GM19240 (cell line): ENCODE data around the gene MORF4L1.
"Not testable (repeated sequence)": the region's sequence is repeated elsewhere in the genome, so short reads cannot be mapped to it uniquely, and the experiment has no call there.

Experiments used
- DNase-seq: peaks from one replicate; pipeline ENCODE4 v3.0.0; 2011; ENCODE audit warnings: low spot score; ENCODE audit not compliant: insufficient read length

MORF4L1 gene

DNA sequence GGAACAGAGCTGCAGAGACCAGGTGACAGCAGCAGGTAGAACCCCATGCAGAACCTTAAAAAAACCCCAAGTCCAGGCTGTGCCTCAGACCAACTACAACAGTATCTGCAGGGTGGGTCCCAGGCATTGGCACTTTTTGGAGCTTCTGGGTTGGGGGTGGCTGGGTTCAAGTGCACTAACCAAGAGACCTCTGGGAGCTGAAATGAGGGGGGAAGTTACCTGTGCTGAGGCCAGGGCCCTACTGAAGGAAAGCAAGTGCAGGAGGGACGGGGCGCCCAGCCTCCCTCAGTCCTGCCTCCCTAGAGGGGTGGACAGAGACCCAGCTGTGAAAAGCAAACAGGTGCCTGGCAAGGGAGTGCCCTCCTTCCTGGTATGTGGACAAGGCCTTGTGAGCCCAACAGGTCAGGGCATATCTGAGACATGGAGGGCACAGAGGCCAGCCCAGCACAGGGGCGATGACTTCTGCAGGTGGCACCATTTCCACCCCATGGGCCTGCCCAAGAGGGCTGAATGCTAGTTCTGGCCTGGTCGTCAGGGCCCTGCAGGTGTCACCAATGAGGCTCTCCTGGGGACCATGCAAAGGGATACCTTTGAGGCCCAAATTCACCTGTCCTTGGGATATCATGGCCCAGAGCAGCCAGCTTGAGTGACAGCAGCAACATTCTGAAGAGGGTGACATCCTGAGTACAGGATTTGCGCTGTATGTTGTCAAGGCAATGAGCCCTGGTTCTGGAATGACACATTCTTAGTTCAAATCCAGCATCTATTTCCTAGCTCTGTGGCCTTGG lies 53.5 kb downstream of the MORF4L1 start:
- DNase-seq, result no peak

DNA sequence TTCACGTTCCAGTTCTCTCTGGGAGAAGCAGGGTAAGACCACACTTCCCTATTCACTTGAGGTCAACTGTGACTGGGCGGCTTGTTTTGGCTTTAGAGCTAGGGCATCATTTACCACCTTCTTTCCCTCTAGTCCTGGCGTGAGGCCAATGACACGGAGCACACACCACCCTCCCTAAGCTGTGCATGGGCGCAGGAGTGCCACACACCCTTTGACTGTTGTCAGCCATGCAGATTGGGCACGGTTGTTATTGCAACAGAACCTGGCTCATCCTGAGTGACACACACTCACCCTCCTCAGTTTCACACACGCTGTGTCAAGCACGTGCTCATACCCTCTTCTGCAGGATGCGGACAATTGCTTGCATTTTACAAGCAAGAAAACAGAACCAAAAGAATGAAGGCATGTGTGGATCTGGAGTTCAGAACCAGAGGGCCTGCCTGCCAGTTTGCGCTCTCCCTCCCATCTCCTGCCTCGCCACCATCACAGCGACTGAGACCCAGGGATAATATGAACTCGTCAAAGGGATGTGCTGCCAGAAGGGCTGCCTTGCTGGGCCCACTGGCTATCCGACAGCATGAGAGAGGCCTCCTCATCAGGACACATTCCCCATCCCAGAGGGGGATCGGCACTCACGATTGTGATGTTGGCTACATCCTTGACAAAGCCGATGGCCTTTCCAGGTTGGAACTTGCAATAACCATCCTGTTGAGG lies 54.5 kb downstream of the MORF4L1 start:
- DNase-seq, result no peak

DNA sequence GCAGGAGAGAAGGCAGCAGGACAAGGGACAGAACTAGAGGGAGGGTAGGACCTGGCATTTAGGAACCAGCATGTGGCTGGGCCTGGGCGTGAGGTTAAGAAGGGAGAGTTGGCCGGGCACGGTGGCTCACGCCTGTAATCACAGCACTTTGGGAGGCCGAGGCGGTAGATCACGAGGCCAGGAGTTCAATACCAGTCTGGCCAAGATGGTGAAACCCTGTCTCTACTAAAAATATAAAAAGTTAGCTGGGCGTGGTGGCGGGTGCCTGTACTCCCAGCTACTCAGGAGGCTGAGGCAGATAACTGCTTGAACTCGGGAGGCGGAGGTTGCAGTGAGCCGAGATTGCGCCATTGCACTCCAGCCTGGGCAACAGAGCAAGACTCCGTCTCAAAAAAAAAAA lies 55.5 kb downstream of the MORF4L1 start:
- not testable (repeated sequence) for DNase-seq

DNA sequence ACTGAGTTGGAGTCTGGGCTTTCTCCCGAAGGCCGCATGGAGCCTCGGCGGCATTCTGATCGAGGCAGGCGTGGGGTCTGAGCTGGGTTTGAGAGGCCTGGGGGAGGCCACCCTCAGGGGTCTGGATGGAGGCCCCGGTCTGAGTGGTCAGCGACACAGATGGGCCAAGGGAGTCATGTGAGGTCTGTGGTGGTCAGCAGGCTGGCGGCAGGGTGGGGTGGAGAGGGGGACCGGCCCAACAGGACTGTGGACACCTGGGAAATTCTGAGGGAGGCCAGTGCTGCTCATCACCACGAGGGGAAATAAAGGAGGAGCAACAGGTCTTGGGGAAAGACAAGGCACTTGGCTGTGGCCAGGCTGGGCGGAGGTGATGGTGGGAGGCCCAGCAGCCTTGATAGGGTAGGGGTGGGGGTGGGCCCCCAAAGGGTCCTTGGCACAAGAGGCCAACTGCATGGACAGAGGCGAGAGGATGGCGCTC lies 56.0 kb downstream of the MORF4L1 start:
- no peak for DNase-seq

DNA sequence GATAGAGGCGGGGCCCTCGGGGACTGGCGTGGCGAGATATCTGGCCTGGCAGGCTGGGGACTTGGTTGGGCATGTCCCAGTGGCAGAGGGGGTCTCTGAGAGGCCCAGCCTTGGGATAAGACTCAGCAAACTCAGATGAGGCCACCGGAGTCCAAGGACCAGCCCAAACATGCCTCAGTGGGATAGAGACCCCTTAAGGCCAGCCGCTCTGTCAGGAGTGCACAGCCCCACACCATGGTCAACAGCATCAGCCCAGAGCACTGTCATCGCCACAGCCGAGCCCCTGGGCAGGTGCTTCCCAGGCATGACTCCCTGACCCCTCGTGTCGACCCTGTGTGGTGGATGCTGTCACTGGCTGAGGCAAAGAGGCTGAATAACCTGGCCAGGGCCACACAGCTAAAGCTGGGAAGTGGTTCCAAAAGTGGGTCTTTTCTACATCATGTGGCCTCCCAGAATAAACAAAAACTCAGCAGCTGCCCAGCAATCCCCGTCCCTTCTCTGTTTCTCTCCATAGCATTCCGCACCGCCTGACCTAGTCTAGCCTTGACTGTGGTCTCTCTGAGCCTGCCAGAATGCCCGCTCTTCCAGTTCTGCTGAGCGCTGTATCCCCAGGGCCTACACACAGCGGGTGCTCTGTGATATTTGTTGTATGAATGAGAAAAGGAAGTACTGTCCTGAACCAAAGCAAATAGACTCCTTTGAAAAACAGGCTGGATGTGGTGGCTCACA lies 57.0 kb downstream of the MORF4L1 start:
- DNase-seq, result no peak

DNA sequence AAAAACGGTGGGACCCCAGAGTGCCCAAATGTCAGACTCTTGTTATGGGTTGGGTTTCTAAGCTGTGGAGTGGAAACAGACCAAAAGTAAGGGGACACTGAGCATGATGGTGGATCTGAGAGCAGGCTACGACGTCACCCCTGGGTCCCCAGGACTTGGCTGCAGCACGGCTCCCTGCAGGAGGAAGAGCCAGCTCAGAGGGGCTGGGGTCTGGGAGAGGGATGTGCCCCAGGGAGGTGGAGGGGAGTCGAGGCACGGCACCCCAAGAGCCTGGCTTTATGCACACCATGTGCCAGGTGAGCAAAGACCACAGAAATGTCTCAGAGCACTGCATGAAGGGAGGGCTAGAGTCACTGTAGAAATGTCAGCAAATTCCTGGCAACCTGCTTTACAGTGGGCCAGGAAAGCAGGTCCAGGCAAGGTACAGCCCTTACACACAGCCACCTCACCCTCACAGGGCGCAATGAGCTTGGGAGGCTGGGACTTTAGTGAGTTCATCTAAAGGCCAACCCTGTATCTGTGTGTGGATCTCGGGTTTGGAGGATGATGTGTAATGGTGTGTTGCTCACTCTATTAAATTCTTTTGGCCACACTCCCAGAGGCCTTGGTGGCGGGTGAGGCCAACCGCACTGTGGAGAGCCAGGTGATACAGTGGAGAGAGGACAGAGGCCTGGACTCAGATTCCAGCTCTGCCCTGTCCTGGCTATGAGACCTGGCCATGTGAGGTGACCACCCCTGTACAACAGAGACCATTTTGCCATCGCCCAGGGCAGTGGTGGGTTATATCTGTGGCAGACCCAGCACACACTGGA lies 58.1 kb downstream of the MORF4L1 start:
- DNase-seq, result no peak

DNA sequence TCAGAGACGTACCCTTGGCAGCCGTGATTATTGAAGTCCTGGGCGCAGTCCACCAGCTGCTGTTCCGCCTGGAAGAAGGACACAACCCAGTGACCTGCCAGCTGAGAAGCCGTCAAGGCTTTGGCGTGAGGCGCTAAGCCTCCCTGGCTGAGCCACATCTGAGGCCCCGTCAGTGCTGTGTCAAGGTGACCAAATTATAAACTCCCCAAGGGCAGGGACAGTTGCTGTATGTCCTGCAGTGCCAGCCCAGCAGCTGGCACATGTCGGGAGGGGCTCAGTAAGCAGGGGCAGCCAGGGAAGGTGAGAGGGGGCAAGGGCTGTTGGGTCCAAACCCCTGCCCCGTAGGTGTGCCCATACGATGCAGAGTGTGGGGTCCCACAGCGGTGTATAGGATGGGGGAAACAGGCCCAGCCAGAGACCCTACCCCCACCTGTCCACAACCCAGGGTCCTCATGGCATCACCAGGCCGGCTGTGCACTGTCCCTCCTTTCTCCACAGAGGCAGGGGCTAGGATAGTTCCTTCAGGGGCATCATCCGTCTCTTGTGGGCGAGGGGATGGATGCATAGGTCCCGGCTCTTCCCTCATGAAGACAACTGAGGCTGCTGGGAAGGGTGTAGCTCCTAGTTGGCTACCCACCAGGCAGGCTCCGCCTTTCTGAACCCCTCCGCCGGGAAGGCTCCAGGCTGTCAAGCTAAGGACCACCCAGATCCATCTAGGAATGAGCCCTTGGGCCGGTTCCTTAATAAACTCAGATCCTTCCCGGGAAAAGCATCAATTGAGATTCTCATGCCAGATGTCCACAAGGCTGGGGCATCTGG lies 59.0 kb downstream of the MORF4L1 start:
- no peak for DNase-seq

DNA sequence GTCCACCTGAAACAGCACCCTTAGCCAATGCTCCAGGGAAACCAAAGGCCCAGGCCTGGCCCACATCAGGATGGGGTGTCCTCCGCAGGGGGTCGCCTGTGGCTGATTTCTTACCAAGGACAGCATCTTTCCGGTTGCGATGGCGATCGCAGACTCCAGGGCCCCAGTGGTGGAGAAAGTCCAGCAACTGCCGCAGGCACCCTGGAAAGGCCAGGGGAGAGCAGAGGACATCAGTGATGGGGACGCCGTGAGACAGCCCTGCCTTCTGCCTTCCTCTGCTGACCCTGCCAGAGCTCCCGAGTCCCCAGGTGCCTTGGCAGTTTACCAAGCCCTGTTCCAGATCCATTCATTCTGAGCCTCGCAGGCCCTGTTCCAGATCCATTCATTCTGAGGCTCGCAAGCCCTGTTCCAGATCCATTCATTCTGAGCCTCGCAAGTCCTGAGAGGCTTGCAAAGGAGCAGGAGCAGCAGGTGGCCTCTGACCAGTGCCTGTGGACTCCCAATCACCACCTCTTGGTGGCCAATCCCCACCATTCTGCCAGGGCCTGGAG lies 59.6 kb downstream of the MORF4L1 start:
- no peak for DNase-seq

DNA sequence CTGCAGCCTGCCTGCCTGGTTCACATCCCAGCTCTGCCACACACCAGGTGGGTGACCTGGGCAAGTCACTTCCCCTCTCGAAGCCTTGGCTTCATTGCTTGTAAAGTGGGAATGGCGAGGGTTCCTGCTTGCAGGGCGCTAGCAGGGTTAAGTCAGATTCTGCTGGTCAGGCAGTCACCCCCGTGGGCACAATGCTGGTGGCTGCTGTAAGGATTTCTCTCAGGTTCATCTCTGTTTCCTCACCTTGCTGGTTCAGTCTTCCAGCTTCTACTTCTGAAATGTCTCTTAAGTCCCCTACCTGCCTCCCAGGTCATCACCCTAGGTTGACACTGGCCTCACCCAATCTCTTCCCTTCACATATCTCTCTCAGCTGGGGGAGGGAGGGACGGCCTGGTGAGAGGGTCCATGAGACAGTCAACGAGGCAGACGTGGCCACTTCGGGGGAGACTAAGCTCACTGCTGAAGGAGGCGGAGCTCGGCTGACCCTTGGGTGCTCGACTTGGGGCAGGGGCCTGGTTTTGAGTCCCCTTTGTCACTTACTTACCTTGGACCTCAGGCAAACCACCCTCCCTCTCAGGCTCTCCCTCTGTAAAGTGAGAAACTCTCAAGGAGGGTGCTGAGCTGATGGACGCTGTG lies 60.6 kb downstream of the MORF4L1 start:
- DNase-seq, result no peak

DNA sequence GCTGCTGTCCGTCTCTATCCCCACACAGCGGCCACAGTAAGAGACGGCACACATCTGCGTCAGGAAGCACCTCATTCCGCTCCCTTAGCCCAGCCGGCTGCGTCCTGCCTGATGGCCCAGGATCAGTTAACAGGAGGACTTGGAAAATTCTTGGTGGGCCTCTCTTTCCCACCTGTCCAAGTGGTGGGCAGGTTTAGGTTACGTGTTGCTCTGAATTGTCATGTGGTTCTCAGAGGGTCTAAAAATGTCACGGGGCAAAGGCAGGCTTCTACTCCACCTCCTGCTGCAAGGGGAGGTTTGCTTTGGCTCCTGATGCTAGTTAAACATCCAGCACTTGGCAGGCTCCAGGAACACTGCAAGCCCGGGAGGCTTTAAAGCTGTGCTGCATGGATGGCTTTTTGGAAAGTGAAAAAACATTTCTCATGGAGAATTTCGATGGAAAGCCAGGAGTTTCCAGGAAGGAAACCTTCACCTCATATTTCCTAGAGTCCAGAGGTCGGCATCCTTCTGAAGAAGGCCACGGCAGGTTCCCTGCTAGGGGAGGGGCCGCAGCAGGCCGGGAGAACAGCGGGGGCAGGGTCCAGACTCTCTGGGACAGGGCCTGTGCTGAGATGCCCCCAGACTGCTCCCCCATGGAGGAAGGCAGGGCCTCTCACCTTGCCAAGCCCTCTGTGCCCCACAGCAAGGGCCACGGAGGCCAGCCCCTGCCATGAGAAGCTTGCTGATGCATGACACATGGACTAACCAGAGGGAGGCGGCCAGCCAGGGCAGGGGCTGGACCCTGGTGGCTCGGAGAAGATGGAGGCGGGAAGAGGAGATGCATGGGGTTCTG lies 61.3 kb downstream of the MORF4L1 start:
- no peak for DNase-seq

DNA sequence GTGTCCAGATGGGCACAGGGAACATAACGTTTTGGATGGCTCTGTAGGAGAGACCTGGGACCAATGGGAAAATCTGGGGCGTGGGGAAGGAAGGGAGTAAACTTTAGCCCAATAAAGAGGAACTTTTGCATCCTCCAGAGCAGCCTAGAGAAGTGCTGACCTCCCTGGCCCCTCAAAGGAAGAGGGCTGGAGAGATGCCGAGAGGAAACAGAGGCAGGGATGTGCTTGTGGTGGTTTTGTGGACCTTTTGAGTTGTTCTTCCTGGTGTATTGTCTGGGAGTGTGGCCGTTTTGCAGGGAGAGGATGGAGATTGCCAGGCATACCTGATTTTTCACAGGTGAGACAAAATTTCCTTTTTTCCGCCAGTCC lies 61.9 kb downstream of the MORF4L1 start:
- DNase-seq, result no peak

DNA sequence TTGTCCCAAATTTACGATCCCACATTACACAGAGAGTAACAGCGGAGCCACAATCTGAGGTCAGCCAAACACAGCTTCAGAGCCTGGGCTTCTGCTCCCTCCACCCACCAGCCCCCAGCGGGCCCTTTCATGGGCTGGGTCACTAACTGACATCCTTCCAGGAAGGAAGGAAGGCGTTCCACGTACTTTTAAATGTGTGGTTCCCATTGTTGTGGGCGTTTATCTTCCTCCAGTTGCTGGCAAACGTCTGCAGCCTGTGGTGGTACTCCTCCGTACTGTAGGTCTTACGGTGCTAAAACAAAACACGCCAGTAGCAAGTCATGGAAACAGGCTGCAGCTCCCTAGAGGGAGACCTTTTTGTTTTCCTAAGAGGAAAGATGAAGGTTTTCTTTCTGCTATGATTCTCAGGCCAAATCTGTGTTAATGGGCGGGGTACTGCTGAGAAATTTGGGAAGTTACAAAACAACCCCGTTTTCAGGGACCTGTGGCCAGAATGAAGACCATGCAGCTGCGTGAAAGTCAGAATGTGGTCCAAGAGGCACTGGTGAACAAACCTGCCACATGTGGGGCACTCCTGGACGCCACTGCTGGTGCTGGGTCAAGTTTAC lies 64.5 kb downstream of the MORF4L1 start:
- DNase-seq, result no peak

DNA sequence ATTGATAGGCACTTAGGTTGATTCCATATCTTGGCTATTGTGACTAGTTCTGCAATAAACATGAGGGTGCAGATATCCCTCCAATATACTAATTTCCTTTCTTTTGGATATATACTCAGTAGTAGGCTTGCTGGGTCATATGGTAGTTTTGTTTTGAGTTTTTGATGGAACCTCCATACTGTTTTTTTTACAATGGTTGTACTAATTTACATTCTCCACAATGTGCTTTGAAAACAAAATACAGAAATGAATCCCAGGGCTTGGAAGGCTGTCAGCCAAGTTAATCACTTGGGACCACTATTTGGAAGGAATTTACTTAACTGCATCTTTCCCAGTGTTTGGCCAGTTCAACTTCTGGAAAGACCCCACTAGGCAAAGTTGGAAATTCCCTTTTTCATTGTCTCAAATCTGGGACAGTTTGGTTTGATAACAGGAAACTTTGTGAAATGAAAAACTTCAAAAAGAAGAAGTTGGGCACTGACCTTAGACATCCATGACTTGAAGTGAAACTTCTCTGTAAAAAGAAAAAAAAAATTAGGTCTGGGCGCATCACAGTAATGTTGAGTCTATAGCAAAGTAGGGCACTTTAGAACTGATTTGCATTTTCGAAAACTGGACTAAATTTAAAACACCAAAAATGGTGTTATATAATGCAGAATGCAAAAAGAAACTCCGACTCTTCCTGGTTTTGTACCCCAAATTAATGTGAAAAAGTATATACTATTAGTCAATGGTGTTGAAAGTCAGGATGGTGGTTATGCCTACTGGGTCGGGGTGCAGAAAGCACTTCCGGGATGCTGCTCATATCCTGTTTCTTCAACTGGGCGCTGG lies 66.2 kb downstream of the MORF4L1 start:
- DNase-seq, result peak; percentile 39

DNA sequence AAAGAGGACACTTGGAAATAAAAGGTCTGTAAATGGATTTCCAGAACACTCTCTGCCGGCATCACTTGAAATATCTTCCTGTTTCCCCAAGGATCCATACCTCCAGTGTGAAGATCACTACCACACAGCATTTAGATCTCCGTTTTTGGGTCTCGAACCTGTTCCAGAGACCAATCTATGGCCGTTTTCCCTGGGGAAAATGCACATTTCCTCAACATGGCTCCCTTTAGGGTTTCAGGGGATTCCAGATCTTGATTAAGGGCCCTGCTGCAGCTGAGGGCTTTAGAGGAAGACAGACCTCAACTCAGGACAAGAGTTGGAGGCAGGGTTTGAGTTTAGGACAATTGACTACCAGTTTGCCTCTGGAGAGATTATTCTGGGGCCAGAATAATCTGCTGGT lies 70.1 kb downstream of the MORF4L1 start:
- no peak for DNase-seq

DNA sequence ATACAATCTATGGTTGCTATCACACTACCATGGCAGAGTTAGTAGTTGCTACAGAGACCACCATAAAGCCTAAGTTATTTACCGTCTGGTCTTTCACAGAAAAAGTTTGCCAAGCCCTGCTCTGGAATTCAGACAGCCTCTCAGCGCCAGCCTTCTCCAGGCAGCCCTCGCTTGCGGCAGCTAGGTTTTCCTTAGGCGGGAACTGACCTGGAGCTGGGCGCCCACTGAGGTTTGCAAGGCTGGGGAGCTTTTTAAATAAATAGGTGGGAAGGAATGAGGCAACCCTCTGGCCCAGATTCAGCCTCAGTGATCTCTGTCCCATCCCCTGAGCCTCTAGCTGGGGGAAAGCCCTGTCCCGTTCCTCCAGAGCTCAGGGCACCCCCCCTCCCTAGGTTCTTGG lies 71.0 kb downstream of the MORF4L1 start:
- DNase-seq, result no peak

DNA sequence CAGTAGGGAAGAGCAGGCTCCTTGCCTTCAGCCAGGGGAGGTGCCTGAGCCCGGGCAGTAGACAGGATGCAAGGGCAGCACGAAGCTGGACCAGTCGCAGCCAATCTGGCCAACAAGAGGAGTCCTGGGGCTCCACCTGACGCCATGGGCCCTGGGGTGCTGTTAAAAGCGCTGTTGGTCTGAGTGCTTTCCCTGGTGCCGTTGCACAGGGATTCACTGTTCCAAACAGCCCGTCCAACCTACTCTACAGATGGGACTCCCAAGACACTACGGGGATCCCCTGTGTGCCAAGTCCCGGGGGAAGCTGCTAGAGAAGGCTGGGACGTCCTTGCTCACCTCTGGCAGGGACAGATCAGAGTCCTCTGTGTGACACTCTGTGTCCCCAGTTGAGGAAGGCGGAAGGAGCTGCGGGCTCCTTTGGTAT lies 71.5 kb downstream of the MORF4L1 start:
- no peak for DNase-seq

DNA sequence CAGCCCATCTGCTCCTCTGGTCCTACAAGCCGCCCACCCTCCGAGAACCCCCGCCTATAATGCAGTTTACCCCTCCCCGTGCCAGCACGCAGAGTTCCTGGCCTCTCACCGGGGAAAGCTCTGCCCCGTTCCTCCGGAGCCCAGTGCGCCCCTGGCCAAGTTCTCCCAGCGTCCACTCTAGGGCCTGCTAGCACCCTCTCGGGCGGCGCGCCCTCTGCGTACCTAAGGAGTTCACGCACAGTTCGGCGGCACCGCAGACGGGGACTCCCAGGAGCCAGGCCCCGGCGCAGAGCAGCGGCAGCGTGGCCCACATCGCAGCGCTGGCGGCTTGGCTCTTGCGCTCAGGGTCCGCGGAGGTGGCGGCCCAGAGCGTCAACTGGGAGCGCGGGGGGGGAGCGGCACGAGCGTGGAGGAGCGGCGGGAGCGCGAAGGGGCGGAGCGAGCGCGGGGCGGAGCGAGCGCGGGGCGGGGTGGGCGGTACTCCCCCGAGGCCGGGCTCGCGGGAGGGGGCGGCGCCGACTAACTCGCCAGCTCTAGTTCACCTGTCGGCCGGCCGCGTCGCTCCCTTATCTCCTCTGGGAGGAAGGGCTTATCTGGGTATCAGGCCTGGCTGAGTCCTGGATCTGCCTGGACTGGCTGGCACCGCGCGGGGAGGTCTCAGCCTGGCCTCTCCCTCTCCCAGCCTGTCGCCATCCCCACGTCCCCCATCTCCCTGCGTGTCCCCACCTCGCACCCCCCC lies 72.1 kb downstream of the MORF4L1 start, which contains the start of gene CTSH:
Gene CTSH, minus strand, starts transcription at position 378 of the 739 bp plus-strand sequence. Its CDS starts 65 bp downstream, at position 313.
- DNase-seq, result peak; percentile 57
